HCT116 (cell line): ENCODE results near the gene RARB. TPM values are rescaled to one million over a fixed set of nuclear protein-coding genes. Genes with fewer than 3 reads are reported as not detected.

Experiments used
- ATAC-seq: fragments of 200-7000 bp; cut with Tn5 transposase; 2 replicates; pipeline ENCODE4 v1.9.1; 2020; ENCODE audit warnings: mild to moderate bottlenecking, moderate library complexity
- BruUV-seq: library from RNA; stranded (reverse); fragments of 400-500 nt; replicated peaks from 2 replicates; lab custom pipeline; 2021; lab: Mats Ljungman, UMichigan
- CTCF ChIA-PET: fragments of 300-600 bp; sonication (Branson Sonifier 250); formaldehyde crosslinking; loops from one replicate; lab custom pipeline; 2021; ENCODE audit warnings: antibody characterized with exemption; lab: Charles Lee
- POLR2A ChIA-PET: fragments of 300-600, 350-600 bp; sonication (Branson Sonifier 250); formaldehyde crosslinking; loops from one replicate; lab custom pipeline; 2021; ENCODE audit warnings: antibody characterized with exemption; lab: Charles Lee
- RAD21 ChIA-PET, 2 experiments: fragments of 300-600 bp; sonication (Branson Sonifier 250); formaldehyde crosslinking; loops; one replicate each; lab custom pipeline; 2023; ENCODE audit warnings: low total read pairs in 2 of 2; ENCODE audit not compliant: uncharacterized antibody in 2 of 2, unreplicated experiment in 2 of 2, low non-redundant PET in 1 of 2; lab: Charles Lee
- DNase-seq: peaks from one replicate; pipeline ENCODE4 v3.0.0-alpha.2; 2010; ENCODE audit warnings: low read depth, low spot score
- H2AFZ ChIP-seq: fragments of 200-600 bp; shearing (Covaris generic), sonication (generic); 2 replicates; pipeline ENCODE4 v1.6.1; 2017; ENCODE audit warnings: low read depth, mixed run types, mixed read lengths, antibody characterized with exemption, low read length; ENCODE audit not compliant: poor library complexity, severe bottlenecking
- H3K27ac ChIP-seq: 2 replicates; pipeline ENCODE4 v1.5.1; 2012; ENCODE audit warnings: low read depth, low read length
- H3K27me3 ChIP-seq: fragments of 200-600 bp; sonication (generic); 2 replicates; pipeline ENCODE4 v1.6.1; 2016; ENCODE audit warnings: mixed run types, low read length, mixed read lengths; ENCODE audit not compliant: insufficient read depth
- H3K36me3 ChIP-seq, 2 experiments: fragments of 200-500 bp in 1 of 2; fragments of 200-600 bp in 1 of 2; sonication (Bioruptor generic) in 1 of 2; sonication (generic) in 1 of 2; 2 replicates each; pipeline versions ENCODE4 v1.5.1 to v1.6.1; 2014 to 2016; ENCODE audit warnings: low read length in 2 of 2, inconsistent platforms in 1 of 2, mixed read lengths in 1 of 2, mixed run types in 1 of 2; ENCODE audit not compliant: insufficient read depth in 2 of 2, control insufficient read depth in 1 of 2
- H3K4me1 ChIP-seq, 2 experiments: fragments of 200-600 bp in 1 of 2; sonication (generic) in 1 of 2; 2 replicates each; pipeline versions ENCODE4 v1.5.1 to v1.6.1; 2012 to 2017; ENCODE audit warnings: low read length in 2 of 2, inconsistent platforms in 1 of 2, mild to moderate bottlenecking in 1 of 2, mixed read lengths in 1 of 2, mixed run types in 1 of 2, moderate library complexity in 1 of 2; ENCODE audit not compliant: insufficient read depth in 2 of 2, control insufficient read depth in 1 of 2
- H3K4me2 ChIP-seq: fragments of 200-600 bp; sonication (generic); 2 replicates; pipeline ENCODE4 v1.6.1; 2017; ENCODE audit warnings: mixed run types, low read length, mixed read lengths
- H3K4me3 ChIP-seq, 2 experiments: fragments of 200-600 bp in 1 of 2; sonication (generic) in 1 of 2; replicated peaks in 1 of 2; 2 replicates each; pipeline ENCODE4 v1.5.1; 2011 to 2016; ENCODE audit warnings: low read length in 2 of 2, control low read depth in 1 of 2, low read depth in 1 of 2, mild to moderate bottlenecking in 1 of 2, mixed read lengths in 1 of 2, mixed run types in 1 of 2
- H3K79me2 ChIP-seq: fragments of 200-600 bp; sonication (generic); 2 replicates; pipeline ENCODE4 v1.6.1; 2017; ENCODE audit warnings: mild to moderate bottlenecking, mixed run types, low read length, moderate library complexity, mixed read lengths; ENCODE audit not compliant: insufficient read depth
- H3K9ac ChIP-seq: fragments of 200-600 bp; sonication (generic); 2 replicates; pipeline ENCODE4 v1.6.1; 2016; ENCODE audit warnings: low read length, mixed read lengths
- H3K9me2 ChIP-seq: fragments of 200-600 bp; sonication (generic), shearing (Covaris generic); 2 replicates; pipeline ENCODE4 v1.6.1; 2017; ENCODE audit warnings: mixed run types, mild to moderate bottlenecking, moderate library complexity; ENCODE audit not compliant: insufficient read depth
- H3K9me3 ChIP-seq, 2 experiments: fragments of 200-500 bp in 1 of 2; fragments of 200-600 bp in 1 of 2; sonication (Bioruptor generic) in 1 of 2; sonication (generic) in 1 of 2; 2 replicates each; pipeline ENCODE4 v1.6.1; 2014 to 2017; ENCODE audit warnings: low read length in 2 of 2, mixed read lengths in 2 of 2, inconsistent platforms in 1 of 2, low read depth in 1 of 2, mild to moderate bottlenecking in 1 of 2, mixed run types in 1 of 2, moderate library complexity in 1 of 2; ENCODE audit not compliant: control insufficient read depth in 1 of 2, insufficient read depth in 1 of 2
- H4K20me1 ChIP-seq: fragments of 200-600 bp; sonication (generic), shearing (Covaris generic); 2 replicates; pipeline ENCODE4 v1.6.1; 2017; ENCODE audit warnings: mixed run types, mild to moderate bottlenecking, moderate library complexity; ENCODE audit not compliant: insufficient read depth
- FOSL1 ChIP-seq: IDR thresholded peaks from 2 replicates; pipeline ENCODE4 v1.6.1; 2012; ENCODE audit warnings: low read depth
- RAD21 ChIP-seq: IDR thresholded peaks from 2 replicates; pipeline ENCODE4 v1.6.1; 2012; ENCODE audit warnings: low read depth, mild to moderate bottlenecking
- SP1 ChIP-seq: IDR thresholded peaks from 2 replicates; pipeline ENCODE4 v1.6.1; 2012; ENCODE audit warnings: low read depth
- SRF ChIP-seq: IDR thresholded peaks from 2 replicates; pipeline ENCODE4 v1.6.1; 2012; ENCODE audit warnings: low read depth
- YY1 ChIP-seq: IDR thresholded peaks from 2 replicates; pipeline ENCODE4 v1.6.1; 2011; ENCODE audit warnings: low read length, low read depth, moderate library complexity, mild to moderate bottlenecking; ENCODE audit not compliant: insufficient replicate concordance; ENCODE audit errors: extremely low read depth
- ZFX ChIP-seq: fragments of 450-650 bp; IDR thresholded peaks from 2 replicates; pipeline ENCODE4 v1.6.1; 2017
- intact Hi-C: fragments of 100-400 bp; cut with micrococcal nuclease; formaldehyde crosslinking; loops from 2 replicates; pipeline ENCODE4 v1.10.0; 2022
- total RNA-seq: library from RNA; stranded (reverse); gene quantifications from one replicate; pipeline ENCODE4 v1.2.1, GENCODE V29; 2021; ENCODE audit not compliant: unreplicated experiment
- TF ChIP-seq, protein P1 (sequence below), 3 experiments: fragments of 200-600 bp in 1 of 3; sonication (generic) in 1 of 3; IDR thresholded peaks in 2 of 3; conservative IDR thresholded peaks in 1 of 3; 2 replicates each; pipeline ENCODE4 v1.5.1; 2012 to 2017; ENCODE audit warnings: low read depth in 2 of 3, low read length in 2 of 3, antibody characterized with exemption in 1 of 3, borderline replicate concordance in 1 of 3, control low read depth in 1 of 3, mild to moderate bottlenecking in 1 of 3, mixed read lengths in 1 of 3, mixed run types in 1 of 3, moderate library complexity in 1 of 3; ENCODE audit not compliant: insufficient read depth in 1 of 3

RARB gene
- total RNA-seq, 1 experiment from 2014 or later: not detected

DNA sequence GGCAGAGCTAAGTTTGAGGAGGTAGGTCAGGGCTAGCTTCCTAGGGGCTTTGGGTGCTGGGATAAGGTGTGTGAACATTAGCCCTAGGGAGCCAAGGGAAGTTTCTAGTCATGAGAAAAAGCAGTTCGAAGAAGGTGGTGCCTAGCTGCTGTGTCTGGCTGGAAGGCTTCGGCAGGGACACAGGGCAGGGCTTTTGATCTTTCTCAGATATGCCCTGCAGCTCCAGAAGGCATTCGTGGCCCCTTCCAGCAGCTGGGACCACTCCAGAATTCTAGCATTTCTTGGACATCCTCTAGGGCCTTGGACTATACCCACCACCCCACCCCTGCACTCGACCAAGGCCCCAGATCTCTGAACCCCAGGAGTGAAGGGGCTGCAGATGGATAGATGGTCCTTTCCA lies 148.1 kb downstream of the RARB start:
- intact Hi-C loops: no loop called here
- DNase-seq (no peak), ATAC-seq (no peak)
- H3K27me3 ChIP-seq: 0 out of 2 replicates have a peak, but pooled peaks cover 3% of the 10 kb centered on the region
- H3K4me2 ChIP-seq: no peak overlapping the region
- BruUV-seq: no TSS peak
- POLR2A ChIA-PET: no interaction called here
- no peaks in the 10 kb centered on the region for H3K4me1 ChIP-seq
- H3K36me3 ChIP-seq: no peaks in the 10 kb centered on the region
- H3K4me3 ChIP-seq: no peak overlapping the region
- no peak for TF ChIP-seq SRF
- no peak for TF ChIP-seq RAD21
- no peak for TF ChIP-seq SP1
- no peak for TF ChIP-seq ZFX
- H3K9me2 ChIP-seq: no peaks in the 10 kb centered on the region
- H3K27ac ChIP-seq: no peak overlapping the region
- RAD21 ChIA-PET: interaction anchor here in 1 of 2 experiments (0.5 kb wide), 1 partner anchor 95 kb away, joined by 4 read pairs; no protein-coding TSS in a partner anchor
- CTCF ChIA-PET: no interaction called here
- no peak overlapping the region for H2AFZ ChIP-seq
- H3K9me3 ChIP-seq: no peaks in the 10 kb centered on the region
- no peaks in the 10 kb centered on the region for H3K79me2 ChIP-seq
- no peaks in the 10 kb centered on the region for H4K20me1 ChIP-seq
- H3K9ac ChIP-seq: no peak overlapping the region

DNA sequence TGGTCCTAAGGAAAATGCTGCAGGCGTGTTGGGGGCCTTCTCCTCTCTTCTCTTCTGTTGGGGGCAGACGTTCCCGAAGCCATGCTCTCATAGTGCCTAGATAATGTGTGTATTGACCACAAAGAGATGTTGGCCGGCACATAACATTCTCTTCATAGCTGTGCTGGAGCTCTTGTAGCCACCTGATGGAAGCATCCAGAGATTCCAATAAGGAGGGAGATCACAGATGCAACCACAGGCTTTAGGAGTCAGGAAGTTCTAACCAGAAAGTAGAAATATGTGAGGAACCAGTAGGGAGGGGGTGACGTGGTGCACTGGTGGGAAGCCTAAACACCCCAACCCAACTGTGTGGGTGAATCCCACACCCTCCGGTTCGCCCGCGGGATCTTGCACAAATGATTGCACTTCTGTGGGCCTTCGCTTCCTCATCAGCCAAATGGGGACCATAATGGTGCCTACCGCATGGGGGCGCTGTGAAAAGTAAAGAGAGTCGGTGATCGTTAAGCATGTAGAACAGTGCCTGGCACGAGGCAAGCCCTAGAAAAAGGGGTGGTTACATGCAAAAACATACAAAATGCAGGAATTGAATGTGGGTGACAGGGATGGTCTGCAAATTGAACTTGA lies 148.9 kb downstream of the RARB start:
- Histone ChIP-seq H3K4me3 (no peak overlapping the region), H2AFZ (no peak overlapping the region), H3K27me3 (0 out of 2 replicates have a peak, but pooled peaks cover 3% of the 10 kb centered on the region), H3K9me2 (no peaks in the 10 kb centered on the region), H3K9me3 (no peaks in the 10 kb centered on the region), H3K4me2 (no peak overlapping the region), H3K9ac (no peak overlapping the region), H3K36me3 (no peaks in the 10 kb centered on the region), H3K4me1 (peaks cover 0 to 2% of the 10 kb centered on the region in 2 experiments; a peak in 1 of 4 replicates), H4K20me1 (no peaks in the 10 kb centered on the region), H3K27ac (no peak overlapping the region), H3K79me2 (no peaks in the 10 kb centered on the region)
- ATAC-seq: peak; percentile 50; the same call in 1 of the 2 replicates
- POLR2A ChIA-PET: no interaction called here
- CTCF ChIA-PET: no interaction called here
- DNase-seq: no peak
- TF ChIP-seq YY1 (no peak), FOSL1 (no peak)
- TF ChIP-seq, protein P1, sequence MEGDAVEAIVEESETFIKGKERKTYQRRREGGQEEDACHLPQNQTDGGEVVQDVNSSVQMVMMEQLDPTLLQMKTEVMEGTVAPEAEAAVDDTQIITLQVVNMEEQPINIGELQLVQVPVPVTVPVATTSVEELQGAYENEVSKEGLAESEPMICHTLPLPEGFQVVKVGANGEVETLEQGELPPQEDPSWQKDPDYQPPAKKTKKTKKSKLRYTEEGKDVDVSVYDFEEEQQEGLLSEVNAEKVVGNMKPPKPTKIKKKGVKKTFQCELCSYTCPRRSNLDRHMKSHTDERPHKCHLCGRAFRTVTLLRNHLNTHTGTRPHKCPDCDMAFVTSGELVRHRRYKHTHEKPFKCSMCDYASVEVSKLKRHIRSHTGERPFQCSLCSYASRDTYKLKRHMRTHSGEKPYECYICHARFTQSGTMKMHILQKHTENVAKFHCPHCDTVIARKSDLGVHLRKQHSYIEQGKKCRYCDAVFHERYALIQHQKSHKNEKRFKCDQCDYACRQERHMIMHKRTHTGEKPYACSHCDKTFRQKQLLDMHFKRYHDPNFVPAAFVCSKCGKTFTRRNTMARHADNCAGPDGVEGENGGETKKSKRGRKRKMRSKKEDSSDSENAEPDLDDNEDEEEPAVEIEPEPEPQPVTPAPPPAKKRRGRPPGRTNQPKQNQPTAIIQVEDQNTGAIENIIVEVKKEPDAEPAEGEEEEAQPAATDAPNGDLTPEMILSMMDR (IDR thresholded peaks at IDR 0.05 in 2 of 3, conservative IDR thresholded peaks at IDR 0.05 in 1 of 3; ENCODE audit: borderline replicate concordance in 1 of 3, insufficient read depth in 1 of 3, low read depth in 2 of 3, low read length in 2 of 3): peak in 2 of 3 experiments; percentile 46 to 52; a peak in 4 of 6 replicates
- RAD21 ChIA-PET: no interaction called here
- intact Hi-C loops: no loop called here
- no TSS peak for BruUV-seq
